Stimulated activated CD8-positive, alpha-beta memory T cell treated with anti-CD3 and anti-CD28 coated beads, Interleukin-12 subunit alpha, Interleukin-12 subunit beta, amount 100 ng/mL, for 24 hours (primary cell): ENCODE measurements around the gene DCBLD2.

Experiments used
- DNase-seq: peaks from one replicate; pipeline ENCODE4 v3.0.0-alpha.2; 2020; ENCODE audit errors: extremely low read depth

Gene DCBLD2, protein sequence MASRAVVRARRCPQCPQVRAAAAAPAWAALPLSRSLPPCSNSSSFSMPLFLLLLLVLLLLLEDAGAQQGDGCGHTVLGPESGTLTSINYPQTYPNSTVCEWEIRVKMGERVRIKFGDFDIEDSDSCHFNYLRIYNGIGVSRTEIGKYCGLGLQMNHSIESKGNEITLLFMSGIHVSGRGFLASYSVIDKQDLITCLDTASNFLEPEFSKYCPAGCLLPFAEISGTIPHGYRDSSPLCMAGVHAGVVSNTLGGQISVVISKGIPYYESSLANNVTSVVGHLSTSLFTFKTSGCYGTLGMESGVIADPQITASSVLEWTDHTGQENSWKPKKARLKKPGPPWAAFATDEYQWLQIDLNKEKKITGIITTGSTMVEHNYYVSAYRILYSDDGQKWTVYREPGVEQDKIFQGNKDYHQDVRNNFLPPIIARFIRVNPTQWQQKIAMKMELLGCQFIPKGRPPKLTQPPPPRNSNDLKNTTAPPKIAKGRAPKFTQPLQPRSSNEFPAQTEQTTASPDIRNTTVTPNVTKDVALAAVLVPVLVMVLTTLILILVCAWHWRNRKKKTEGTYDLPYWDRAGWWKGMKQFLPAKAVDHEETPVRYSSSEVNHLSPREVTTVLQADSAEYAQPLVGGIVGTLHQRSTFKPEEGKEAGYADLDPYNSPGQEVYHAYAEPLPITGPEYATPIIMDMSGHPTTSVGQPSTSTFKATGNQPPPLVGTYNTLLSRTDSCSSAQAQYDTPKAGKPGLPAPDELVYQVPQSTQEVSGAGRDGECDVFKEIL

DNA sequence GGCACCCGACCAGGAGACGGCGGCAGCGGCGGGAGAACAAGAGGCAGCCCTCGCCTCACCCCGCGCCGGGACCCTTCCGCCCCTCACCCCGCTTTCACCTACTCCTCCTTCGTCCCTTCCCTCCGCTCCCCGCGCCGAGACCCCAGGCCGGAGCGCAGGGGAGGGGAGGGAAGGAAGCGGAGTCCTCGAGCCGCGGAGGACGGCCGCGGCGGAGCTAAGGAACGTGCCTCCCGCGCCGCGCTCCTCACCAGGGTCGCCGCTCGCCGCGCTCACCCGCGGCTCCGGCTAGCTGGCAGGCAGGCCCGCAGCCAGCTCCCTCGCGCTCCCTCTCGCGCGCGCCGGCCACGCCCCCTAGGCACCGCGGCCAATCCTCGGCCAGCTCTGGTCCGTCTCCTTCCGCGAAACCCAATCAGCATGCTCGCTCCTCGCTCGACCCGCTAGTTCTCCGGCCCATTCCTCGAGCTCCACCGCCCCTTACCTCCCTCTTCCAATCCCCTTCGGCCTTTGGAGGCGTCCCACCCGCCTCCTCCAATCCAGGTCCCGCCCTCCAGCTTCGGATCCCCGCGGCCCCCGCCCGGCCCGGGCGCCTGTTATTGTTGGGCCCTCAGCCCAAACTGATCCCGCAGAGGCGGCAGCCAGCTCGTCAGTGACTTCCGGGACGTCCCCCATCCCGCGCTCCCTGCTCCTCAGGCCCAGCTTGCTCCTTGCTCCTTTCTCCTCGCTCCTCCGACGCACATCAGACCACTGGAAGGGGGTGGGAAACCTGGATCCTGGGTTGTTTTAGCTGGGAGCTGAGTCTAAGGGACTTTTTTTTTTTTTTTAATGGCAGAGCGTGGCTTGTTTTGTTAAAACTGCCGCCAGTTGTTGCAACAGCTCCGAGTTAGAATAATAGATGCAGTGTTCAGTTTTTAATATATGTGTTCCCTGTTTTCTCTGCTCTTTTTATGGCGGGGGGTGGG is at the start of gene DCBLD2:
Gene DCBLD2, minus strand, starts transcription at position 304 of the 959 bp plus-strand sequence. CDS start 369 bp downstream, outside the sequence.
- DNase-seq, result peak; percentile 82

DNA sequence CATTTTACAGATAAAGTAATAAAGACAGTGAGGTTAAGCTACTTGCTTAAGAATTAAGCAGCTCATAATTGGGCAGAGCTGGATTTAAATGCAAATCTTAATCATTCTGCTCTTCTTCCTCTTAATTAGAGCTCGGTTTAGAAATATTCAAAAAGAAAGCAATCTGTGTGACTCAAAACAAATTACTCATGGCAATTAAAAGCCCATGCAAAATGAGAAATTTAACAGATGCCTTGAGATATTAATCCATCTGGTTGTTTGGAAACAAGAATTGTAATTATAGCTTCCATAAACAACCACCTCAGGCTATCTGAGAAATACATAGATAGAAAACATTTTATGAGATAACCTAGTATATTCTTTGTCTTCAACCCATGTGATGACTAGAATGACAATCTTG is 44.2 kb upstream of the DCBLD2 start:
- no peak for DNase-seq

DNA sequence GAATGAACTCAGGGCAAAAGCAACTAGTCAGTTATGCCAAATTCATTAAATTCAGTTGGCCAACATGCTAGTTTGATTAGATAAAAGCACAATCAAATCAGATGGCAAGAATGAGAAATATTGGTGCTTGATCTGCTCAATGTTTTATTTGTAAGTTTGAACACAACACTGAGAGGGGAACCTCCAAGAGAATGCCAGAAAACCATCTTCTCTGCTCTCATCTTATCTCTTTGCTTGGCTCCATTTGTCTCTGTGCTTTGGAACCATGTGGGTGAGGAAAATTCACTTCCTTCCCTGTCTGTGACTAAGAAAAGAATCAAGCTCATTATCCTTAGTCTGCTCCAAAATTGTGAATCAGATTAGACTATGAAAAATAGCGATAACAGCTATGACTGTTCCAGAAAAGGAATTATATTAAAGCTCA is 43.6 kb upstream of the DCBLD2 start:
- no peak for DNase-seq

DNA sequence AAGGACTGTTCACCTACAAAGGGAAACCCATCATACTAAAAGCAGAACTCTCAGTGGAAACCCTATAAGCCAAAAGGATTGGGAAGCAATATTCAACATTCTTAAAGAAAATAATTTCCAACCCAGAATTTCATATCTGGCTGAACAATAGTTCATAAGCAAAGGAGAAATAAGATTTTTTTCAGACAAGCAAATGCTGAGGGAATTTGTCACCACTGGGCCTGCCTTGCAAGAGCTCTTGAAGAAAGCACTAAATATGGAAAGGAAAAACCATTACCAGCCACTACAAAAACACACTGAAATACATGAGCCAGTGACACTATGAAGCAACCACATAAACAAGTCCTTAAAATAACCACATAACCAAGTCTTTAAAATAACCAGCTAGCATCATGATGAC is 28.9 kb upstream of the DCBLD2 start:
- DNase-seq, result no peak

DNA sequence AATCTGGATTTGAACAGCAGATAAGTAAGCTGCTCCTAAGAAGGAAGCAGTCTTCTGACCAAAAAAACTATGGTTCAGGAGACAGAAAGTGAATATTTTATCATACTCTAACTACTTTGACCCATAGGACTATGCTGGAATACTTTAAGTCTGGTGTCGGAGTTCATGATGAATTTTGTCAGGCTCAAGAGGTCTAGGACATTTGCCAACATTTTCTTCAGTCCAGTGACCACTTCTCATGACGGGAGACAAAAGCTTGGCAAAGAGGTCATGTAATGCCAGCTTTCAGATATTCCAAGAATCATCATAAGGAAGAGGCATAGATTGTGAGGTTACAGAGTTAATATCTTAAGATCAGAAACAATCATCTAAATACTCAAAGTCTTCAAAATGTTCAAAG is 20.5 kb upstream of the DCBLD2 start:
- DNase-seq, result no peak

DNA sequence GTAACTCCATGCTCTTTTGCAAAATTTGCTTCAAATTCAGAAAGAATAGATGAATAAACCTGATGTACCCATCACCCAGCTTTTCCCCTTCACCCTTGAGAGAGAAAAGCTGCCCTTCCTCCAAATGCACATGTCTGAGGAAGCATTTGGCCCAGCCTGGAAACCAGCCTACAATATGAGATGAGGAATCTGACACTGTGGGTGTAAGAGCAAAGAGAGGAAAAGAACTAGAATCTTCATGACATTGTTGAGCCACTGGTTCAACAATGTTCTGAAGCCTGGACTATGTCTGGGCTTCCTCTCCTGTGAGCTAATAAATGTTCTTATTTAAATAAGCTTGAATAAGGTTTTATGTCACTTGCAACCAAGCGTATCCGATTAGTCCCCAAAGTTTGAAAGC is 18.7 kb upstream of the DCBLD2 start:
- DNase-seq, result no peak

DNA sequence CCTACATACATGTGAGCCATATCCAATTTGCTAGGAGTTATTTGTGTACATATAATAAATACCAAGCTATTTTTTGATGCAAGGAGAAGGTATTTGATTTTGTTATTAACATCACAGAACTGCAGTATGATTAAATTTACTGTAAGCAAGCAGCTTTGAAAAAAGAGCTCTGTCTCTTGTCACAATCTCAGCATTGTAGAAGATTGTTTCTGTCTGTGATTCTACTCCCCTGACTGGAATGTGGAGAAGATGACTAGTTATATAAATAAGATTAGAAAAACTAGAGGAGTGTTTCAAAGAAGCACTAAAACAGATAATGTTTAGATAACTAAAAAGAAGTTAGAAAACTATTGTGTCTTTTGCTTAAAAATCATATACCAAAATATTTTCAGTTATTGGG is 17.1 kb upstream of the DCBLD2 start:
- no peak for DNase-seq

DNA sequence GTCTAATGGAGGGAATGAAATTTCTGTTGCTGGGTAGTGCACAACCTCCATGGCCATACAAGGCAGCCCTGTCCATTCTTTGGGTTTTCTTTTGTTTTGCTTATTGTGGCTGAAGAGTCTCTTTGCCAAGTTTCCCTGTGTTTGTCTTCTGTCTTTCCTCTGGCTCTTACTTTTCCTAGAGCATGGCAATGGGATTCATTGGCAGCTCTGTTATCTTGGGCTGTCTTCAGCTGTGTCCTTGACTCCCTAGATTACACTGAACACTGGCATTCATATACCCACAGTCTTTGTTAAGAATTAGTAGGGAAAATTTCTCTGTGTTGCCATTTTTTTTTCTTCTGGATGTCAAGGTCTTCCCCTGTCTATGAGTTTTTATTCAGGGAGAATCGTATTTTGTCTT is 16.1 kb upstream of the DCBLD2 start:
- DNase-seq, result no peak

DNA sequence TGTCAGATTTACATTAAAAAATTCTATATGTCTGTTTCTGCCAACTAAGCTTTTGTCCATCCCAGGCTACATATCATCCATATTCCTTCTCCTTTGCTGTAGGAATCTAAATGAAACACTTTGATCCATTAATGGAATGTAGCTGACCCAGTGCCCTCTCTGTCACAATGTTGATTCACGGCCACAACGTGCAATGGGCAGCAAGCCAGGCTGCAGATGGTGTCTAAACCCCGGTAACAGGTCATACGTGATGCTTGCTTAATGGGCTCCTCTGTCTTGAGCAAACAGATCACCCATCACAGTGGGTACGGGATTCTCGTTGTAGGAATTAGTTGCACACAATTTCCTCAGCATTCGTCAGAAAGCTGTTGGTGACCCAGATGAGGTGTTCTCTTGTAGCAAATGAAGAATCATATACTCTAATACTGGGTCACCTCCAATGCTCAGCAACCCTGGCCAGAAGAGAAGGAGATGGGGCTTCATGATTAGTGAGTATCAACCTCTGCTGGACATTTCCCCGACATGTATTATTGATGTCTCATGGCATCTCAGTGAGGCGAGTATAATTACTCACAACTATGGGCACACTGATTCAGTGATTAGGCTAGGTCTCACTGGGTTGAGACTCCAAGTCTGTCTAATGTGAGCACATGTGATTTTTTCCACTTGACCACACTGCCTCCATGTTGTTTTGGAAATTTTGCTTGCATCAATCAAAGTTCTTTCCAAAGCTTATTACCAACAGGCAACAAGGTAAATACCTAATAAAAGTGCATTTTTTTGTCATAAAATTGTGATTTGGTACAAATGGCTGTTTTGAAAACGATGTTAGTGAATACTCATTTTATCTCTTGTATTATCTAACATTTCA is 12.9 kb upstream of the DCBLD2 start:
- DNase-seq, result no peak

DNA sequence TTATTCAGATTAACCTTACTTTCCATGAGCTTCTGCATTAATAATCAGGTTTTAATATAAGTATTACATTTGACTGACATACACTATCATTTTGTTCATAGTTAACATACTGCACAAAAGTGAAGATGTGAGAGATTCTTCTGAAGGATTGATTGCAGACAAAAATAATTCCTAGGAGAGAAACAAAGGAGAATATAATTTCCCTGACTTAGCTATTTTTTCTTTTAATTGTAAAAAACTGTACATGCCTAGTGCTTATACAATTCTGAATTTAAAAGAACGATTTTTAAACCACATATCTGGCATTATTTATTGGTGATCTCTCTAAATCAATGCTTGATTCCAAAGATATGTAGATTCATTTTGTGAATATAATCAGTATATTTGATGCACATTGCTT is 11.0 kb upstream of the DCBLD2 start:
- DNase-seq, result no peak

DNA sequence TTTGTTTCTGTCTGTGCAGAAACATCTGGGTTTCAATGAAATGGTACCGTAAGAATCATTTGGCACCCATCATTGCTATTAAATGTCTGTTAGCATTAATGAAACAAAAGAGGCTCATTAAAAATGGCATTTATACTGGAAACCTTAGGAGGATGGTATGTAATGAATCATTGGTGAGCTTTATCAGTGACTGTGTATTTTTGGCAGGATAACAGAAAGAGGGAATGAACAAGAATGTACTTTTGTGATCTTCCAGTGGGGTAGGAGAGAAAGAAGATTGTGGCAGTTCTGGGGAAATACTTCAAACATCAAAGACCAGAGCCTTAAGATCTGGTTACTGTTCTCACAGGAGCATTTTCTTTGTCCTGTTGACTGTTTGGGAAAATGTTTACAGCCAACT is 4.7 kb upstream of the DCBLD2 start:
- DNase-seq, result no peak

DNA sequence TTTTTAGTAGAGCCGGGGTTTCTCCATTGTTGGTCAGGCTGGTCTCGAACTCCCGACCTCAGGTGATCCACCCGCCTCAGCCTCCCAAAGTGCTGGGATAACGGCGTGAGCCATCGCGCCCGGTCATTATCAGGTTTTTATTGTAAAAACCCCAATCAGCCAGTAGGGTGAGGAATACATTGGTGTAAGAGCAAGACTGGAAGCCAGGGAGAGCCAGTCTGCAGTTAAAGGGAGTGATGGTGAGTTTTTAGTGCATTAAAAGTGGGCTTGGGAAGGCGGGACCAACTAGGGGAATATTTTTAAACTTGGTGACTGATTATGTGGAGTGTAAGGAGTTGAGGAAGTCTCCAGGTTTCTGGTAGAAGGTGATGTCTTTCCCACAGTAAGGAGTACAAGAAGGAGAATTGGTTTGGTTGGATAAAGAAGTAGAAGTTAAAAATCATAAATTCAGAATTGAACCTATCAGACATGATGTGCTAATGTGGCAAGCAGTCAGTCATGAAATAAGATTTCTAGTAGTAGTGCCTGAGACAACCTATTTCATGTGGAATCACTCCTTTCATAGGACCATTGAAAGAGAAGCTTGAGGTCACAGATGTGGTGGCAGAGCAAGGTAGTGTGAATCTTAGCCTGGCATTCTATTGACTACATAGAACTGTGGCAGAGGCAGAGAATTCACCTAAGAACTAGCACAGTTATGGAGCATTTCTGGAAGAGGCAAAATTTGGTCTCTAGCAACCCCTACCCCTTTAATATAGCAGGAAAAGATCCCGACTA is 2.4 kb upstream of the DCBLD2 start:
- DNase-seq, result no peak

DNA sequence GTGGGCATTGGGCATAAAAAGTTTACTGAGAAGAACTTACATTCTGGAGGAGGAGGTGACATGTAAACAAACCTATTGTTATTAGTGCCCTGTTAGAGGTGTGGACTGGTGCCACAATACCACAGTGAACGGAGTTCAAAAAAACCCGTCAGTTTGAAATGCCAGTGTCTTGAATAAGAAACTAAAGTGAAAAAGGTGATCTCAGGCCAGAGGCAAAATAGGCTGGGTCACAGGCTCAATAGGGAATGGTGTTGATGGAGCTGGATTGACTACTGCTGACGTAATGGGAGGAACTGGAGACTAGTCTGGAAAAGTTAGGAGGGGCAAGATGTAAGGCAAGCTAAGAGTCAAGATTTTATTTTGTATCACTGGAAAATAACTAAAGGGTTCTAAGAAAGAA is 1.6 kb upstream of the DCBLD2 start:
- DNase-seq, result no peak

DNA sequence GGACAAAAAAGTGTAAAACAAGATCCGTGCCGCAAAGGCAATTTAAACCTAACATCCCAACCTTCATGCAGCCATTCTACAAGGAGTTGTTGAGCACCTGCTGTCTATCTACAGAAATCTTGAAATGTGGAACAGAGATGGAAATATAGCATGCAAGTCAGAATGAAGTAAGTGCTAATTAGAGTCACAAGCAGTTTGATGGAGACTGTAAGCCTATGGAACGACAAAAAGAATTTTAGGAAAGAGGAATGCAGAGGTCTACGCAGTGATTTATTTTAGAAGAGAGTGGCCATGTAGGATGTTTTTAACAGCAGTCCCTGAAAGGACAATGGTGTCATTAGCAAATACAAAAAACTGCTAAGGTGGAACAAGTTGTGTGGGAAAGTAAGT is 851 bp upstream of the DCBLD2 start:
- DNase-seq, result no peak

DNA sequence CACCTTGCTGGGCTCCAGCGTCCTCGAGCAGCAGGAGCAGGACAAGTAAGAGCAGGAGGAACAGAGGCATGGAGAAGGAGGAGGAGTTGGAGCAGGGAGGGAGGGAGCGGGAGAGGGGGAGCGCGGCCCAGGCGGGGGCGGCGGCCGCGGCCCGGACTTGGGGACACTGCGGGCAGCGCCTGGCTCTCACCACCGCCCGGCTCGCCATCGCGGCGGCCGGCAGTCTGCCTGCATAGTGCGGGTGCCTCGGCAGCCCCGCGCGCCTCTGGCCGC is 440 bp downstream of the DCBLD2 start:
- no peak for DNase-seq

DNA sequence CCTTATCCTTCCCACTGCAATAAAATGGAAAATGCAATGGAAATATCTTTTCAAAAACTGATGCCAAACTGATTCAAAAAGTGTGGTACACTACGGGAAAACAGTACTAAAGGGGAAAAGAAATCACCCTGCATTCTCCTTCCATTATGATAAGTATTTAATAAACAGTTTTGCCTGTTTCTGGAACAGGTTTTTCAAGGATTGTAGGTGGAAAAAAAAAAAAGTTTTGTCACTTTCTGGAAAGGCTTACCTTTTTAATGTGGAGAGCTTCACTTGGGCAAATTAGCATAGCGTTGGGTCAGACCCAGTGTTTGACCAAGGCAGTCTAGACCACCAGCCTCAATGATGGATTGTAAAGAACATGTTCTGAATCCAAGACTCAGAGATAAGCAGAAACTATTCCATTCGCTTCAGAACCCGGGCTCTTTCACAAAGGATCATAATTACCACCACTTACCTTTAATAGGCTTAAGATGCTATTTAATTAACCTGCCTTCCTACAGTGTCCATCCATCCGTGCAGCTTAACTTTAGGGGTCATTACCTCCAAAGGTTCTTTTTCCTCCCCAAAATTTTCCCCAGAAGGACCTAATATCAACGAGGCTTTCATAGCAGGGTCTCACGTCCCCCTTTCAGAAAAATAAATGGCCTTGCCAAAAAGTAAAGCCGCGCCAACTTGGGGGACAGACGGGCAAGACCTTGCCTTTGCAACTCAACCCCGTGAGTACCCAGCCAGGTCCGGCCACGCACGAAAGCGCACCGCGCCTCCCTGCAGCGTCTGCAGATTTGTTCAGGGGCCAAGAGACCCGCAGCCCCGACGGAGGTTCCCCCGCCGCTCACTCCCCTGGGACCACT is 1.0 kb downstream of the DCBLD2 start:
- DNase-seq, result no peak

DNA sequence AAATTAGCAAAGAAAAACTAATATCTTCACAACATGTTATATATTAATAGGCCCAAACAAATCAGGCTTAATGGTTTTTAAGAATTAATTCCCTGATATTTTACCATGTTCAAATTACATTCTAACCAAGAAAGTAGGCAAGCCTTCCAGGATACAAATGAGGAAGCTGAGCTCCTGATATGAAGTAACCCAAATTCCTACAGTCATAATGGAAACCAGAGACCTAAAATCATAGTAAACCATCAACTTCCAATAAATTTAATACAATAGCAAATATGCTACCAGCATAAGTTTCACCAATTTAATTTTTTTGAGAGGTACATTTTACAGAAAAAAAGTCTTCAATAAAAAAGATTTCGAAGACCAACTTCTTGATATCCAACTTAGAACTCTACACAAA is 3.8 kb downstream of the DCBLD2 start:
- DNase-seq, result no peak

DNA sequence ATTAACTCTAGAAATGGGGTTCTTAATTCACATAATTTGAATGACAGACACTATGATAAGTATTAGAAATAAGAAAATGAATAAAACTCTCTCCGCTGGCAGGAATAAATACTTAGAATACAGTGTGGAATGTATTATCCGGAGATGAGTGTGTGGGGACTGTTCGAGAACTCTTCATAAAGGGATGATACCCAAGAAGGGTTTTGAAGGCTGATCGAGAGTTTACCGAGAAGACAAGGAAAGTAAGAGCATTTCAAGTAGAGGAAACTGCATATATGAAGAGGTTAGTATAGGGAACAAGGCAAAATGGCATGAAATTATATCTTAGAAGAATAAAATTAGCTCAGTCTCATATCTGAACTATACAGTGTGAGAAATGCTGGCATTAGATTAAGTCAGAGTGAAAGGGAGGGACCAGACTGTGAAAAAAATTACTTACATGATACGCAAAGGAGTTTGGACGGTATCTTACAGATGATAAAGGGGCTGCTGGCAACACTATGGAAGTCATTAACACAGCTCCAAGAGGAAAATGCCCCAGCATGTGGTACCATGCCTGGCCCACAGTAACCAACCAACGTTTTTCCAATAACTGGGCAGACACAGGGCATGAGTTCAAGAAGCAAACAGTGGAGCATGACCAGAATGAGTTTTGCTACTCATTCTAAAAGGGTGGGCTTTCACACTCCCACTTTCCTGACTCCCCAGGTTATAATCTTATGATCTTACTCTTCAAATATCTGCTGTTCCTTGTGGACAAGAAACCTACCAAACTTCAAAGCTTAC is 6.5 kb downstream of the DCBLD2 start:
- DNase-seq, result no peak

DNA sequence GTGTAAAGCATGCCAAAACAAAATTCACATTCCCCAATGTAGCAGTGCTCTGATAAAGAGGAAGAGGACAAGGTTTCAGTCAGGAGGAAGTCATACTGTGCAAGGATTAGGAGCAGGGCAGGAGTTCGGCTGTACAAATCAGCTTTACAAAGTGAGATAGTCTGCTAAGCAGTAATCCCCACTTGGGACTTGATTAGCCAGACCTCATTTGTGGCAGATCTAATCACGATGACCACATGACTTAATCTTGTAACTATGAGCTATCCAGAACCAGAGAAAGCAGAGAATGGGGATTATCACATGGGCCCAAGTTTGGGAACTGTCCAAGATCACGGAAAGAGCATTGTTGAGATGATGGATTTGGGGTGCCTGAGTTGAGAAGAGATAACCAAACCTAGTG is 7.8 kb downstream of the DCBLD2 start:
- DNase-seq, result no peak
